ENCODE data around the gene ADAP1.

ADAP1 gene

DNA sequence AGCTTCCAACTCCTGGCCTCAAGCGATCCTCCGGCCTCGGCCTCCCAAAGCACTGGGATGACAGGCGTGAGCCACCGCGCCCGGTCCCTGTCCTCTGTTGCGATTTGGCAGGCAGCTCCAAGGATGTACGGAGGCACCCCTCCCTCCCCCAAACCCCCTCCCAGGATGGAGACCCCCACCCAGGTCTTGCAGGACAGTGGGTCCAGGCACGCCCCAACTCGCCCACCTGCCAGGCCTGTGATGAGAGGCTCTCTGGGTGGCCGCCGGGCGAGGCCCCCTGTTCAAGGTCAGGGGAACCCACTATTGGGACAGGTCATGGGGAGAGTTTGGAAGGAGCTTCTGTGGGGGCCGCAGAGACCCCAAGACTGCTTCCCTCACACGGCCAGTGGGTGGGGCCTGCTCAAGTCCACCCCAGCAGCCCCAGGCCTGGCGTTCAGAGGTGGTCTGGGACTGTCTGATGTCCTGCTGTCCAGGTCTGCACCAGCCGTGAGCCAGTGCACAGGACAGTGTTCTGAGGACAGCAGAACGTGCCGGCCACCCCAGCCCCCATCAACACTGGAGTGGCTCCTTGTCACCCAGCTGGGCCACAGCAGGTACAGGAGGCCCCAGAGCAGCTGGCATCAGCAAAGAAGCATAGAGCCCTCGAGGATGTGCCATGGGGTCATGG lies 2.5 kb downstream of the ADAP1 start:
- TF ChIP-seq, protein P1, sequence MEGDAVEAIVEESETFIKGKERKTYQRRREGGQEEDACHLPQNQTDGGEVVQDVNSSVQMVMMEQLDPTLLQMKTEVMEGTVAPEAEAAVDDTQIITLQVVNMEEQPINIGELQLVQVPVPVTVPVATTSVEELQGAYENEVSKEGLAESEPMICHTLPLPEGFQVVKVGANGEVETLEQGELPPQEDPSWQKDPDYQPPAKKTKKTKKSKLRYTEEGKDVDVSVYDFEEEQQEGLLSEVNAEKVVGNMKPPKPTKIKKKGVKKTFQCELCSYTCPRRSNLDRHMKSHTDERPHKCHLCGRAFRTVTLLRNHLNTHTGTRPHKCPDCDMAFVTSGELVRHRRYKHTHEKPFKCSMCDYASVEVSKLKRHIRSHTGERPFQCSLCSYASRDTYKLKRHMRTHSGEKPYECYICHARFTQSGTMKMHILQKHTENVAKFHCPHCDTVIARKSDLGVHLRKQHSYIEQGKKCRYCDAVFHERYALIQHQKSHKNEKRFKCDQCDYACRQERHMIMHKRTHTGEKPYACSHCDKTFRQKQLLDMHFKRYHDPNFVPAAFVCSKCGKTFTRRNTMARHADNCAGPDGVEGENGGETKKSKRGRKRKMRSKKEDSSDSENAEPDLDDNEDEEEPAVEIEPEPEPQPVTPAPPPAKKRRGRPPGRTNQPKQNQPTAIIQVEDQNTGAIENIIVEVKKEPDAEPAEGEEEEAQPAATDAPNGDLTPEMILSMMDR (conservative IDR thresholded peaks at IDR 0.05; ENCODE audit: low read length): no peak
- DNase-seq (ENCODE audit: low read depth): no peak

DNA sequence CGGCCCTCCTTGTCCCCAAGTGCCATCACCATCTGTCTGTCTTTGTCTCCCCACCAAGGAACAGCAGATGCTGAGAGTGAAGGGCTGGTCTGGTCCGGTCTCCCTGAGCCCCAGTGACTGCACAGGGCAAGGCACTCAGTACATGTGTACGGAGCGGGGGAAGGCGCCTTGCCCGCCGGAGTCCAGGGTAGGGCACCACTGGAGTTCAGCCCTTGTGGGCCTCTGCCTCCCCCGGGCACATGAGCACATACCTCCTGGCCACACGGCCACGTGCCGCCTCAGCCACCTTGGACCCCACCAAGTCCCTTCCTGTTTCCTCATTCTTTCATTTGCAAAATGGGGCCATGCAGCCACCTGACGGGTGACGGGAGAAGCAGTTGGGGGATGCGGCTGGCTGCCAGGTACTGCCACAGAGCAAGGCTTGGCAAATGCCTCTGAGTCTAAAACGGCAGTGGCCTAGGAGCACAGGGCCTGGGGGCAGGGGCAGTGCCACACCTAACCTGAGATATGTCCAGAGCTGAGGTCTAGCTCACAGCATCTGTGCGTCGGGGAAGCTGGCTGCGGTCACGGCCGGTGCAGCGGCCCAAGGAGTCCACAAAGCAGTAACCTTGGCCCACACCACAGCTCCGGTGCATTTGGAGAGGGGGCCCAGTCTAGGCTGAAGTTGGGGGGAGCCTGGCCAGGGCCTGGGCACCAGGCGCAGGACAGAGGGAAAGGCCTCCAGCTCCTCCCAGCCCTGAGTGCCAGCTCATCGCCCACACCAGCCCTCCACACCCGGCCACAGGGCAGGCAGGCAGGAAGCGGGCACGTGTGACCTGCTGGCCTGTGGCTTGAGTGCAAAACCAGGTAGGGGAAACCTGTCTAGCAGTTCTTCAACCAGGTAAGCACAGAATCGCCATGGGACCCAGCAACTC lies 5.2 kb downstream of the ADAP1 start:
- no peak for DNase-seq (ENCODE audit: low read depth)
- no peak overlapping the region for H3K4me3 ChIP-seq (ENCODE audit: low read length)
- TF ChIP-seq, protein P1 (conservative IDR thresholded peaks at IDR 0.05; ENCODE audit: low read length): no peak

More for the DNA sequence above, 2.5 kb downstream of the ADAP1 start:
- no peak overlapping the region for H3K4me3 ChIP-seq (ENCODE audit: low read length)

- no peak for DNase-seq (ENCODE audit: low read depth)
- H3K4me3 ChIP-seq (ENCODE audit: low read length): no peak overlapping the region
- TF ChIP-seq, protein P1 (conservative IDR thresholded peaks at IDR 0.05; ENCODE audit: low read length): no peak
These were observed 6.9 kb downstream of the ADAP1 start for GRCh38 chr7:947391-948210.

DNA sequence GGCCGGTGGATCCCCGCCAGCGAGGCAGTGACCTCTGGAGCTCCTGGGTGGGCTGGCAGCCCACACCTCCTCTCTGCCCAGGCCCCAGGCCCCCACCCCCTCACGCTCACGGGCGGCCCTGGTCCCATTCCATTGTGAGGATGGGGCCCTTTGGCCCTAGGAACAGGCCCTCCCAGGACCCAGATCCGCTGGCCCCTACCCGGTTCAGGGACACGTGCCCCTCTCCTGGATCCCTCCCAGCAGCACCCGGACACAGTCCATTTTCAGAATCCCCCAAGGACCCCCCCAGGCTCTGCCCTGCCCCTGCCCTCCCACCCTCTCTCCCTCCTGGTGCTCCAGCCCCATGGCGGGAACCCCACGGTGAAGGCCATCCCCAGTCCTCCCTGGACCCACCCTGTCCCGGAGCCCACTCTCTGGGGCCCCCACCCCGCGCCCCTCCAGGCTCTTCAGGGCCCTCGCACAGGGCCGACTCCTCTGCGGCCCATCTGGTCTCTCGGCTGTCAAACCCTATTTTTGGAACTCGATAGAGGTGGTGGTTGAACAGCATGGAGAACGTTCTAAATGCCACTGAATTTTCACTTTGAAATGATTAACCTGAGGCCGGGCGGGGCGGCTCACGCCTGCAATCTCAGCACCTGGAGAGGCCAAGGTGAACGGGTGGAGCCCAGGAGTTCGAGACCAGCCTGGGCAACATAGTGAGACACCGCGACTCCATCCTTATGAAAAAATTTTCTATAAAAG lies 8.1 kb downstream of the ADAP1 start:
- TF ChIP-seq, protein P1 (conservative IDR thresholded peaks at IDR 0.05; ENCODE audit: low read length): no peak
- no peak for DNase-seq (ENCODE audit: low read depth)
- no peak overlapping the region for H3K4me3 ChIP-seq (ENCODE audit: low read length)

GRCh38 chr7:945556-946255 lies 8.8 kb downstream of the ADAP1 start:
- TF ChIP-seq, protein P1 (conservative IDR thresholded peaks at IDR 0.05; ENCODE audit: low read length): no peak
- no peak overlapping the region for H3K4me3 ChIP-seq (ENCODE audit: low read length)
- DNase-seq (ENCODE audit: low read depth): no peak

GRCh38 chr7:945147-945555 lies 9.3 kb downstream of the ADAP1 start:
- TF ChIP-seq, protein P1 (conservative IDR thresholded peaks at IDR 0.05; ENCODE audit: low read length): no peak
- no peak overlapping the region for H3K4me3 ChIP-seq (ENCODE audit: low read length)
- DNase-seq (ENCODE audit: low read depth): no peak
